DMS153 (cell line): ENCODE results near the gene GLDC.
"Not testable (repeated sequence)": the region's sequence is repeated elsewhere in the genome, so short reads cannot be mapped to it uniquely, and the experiment has no call there.

Experiments used
- DNase-seq: peaks from one replicate; lab custom pipeline; 2025; lab: John Stamatoyannopoulos, UW

GLDC gene

GRCh38 chr9:6664204-6664680 lies 18.7 kb upstream of the GLDC start:
- DNase-seq = no peak

DNA sequence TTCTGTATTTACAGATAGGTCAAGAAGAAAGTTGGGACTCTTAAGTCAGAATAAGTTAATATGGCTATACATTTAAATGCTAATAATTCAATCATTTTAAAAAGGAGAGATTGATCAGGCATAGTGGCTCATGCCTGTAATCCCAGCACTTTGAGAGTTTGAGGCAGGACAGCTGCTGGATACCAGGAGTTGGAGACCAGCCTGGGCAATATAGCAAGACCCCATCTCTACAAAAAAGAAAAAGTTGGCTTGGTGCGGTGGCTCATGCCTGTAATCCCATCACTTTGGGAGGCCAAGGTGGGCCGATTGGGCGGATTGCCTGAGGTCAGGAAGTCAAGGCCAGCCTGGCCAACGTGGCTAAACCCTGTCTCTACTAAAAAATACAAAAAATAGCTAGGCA lies 15.0 kb upstream of the GLDC start:
- DNase-seq = no peak

GRCh38 chr9:6658628-6659353 lies 13.3 kb upstream of the GLDC start:
- DNase-seq = no peak

DNA sequence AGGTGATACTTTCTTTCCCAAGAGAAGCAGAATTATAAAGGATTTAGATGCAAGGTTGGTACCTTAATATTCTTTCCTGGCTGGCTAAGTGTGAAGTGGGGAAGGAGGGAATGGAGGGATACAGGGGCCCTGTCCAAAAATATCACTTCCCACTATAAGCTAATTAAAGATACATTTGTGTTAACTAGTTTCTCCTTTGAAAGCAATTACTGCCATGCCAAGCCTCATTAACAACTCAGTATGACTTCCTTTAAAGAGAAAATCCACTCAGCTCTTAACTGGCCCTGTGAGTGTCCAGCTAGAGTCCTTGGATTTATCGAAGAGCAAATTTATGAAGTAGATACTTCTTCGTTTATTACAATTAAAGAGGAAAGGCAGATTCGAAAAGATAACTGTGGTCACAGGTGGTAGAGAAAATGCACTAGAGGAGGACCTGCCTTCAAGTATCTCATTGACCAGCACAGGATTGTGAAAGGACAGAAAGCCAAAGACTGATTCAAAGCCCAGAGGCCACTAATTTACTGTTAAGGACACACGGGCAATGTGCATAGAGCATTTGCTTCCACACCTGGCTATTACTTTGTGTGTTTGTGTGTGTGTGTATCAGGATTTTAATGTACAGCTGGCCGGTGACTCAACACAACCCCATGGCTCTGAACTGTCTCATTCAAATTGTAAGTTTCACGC lies 11.2 kb upstream of the GLDC start:
- no peak for DNase-seq

GRCh38 chr9:6655036-6655435 lies 9.5 kb upstream of the GLDC start:
- no peak for DNase-seq

DNA sequence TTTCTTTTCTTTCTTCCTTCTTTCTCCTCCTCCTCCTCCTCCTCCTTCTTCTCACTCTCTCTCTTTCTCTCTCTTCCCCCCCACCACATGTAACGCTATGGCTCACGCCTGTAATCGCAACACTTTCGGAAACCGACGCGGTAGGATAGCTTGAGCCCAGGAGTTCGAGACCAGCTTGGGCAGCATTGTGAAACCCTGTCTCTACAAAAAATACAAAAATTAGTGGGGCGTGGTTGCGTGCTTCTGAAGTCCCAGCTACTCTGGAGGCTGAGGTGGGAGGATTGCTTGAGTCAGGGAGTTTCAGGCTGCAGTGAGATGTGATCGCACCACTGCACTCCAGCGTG lies 736 bp upstream of the GLDC start:
- no peak for DNase-seq

DNA sequence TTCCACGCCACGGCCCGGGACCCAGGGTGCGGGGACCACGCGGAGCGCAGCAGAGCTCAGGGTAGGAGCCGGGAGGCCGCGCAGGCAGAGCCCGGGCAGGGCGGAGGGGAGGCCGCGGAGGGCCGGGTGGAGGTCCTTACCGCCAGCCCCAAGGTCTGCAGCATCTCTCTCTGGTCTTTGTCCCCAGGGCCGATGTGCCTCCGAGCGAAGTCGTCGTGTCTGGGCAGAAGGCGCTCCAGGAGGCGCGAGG lies 499 bp downstream of the GLDC start:
- not testable (repeated sequence) for DNase-seq

GRCh38 chr9:6644346-6645104 lies 1.0 kb downstream of the GLDC start:
- no peak for DNase-seq

DNA sequence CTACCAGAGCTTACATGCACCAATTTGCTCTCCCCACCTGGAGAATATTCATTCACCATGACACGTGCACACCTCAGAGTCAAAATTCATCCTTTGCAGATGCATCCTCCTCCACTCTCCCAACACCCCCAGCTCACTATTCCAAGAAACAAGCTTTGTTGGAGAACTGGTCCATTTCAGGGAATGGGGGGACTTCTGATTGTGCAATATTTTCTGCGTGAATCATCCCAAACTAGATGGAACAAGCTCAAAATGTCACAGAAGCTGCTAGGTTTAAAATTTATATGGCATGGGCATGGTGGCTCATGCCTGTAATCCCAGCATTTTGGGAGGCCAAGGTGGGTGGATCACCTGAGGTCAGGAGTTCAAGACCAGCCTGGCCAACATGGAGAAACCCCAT lies 3.6 kb downstream of the GLDC start:
- DNase-seq = no peak

GRCh38 chr9:6641561-6641960 lies 4.0 kb downstream of the GLDC start:
- DNase-seq = no peak

- no peak for DNase-seq
Observed at GRCh38 chr9:6641056-6641455, 4.5 kb downstream of the GLDC start.

DNA sequence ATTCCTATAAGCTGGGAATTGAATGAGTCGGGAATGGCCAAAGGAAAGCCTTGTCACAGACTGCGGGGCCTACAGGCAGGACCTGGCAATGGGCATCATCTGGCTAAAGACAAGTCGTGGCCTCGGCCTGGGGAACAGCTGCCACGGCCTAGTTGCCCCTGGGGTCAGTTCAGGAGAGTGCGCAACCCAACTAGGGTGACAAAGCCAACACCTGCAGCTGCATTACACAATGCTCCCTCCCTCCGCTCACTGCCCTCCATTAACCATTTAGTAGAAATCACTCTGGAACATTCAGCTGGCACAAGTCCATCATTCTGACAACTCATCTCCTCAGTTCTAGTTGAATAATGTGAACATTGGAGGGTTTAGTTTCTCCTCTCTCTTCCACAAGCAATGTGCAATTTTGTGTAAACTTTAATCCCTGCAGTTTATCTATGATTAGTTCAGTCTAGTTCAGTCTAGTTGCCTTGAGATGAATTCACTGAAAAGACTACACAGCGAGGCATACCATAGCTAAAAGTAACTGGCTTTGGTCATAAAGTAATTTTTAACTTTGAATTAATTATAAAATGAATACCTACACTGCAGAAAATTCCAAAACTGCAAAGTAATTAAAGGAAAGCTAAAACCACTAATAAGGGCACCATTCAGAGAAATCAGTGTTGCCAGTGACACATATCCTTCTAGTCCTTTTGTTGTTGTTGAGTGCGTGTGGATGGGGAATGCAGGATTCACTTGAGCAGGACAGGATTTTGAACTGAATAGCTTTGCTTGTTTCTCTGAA lies 5.1 kb downstream of the GLDC start:
- DNase-seq = no peak

GRCh38 chr9:6639622-6640021 lies 5.9 kb downstream of the GLDC start:
- DNase-seq = no peak

GRCh38 chr9:6634444-6634843 lies 11.1 kb downstream of the GLDC start:
- no peak for DNase-seq

DNA sequence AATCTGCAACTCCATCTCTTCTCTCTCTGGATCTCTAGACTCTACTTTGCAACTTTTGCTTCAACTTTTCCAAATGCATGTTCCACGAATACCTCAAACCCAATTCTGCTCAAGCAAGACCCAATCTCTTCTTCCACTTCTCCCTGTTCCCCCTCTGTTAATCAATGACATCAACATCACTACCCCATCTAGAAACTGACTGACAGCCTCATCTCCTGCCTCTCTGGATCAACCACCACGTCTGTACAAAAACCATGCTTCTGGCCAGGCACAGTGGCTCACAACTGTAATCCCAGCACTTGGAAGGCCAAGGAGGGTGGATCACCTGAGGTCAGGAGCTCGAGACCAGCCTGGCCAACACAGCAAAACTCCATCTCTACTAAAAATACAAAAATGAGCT lies 12.2 kb downstream of the GLDC start:
- DNase-seq = no peak

DNA sequence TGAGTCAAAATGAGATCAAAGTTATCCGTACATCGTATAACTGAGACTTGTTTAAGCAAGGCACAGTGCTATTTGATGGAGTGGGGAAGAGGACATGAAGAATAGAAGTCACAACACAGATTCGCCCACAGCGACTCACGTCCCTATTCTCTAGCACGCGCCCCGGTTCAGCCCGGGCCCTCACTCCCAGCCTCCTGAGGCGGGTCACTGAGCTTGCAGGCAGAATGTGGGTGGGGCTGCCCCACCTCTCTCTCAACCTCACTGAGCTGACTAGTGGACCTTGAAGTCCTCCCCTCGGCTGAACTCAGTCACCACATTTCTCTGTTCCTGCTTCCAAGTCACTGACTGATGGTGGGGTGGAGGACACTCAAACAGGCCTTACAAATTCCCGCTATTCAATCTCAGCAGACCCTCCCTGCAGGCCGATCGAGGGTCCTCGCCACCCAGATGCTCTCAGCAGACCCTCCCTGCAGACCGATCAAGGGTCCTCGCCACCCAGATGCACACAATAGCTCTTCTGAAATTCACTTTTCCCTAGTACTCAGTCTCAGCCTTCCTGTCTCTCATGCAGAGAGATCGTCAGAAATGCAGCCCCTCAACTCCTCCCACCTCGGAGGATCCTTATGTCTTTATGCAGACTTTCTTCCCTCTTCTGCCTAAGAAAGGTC lies 12.9 kb downstream of the GLDC start:
- DNase-seq = no peak

DNA sequence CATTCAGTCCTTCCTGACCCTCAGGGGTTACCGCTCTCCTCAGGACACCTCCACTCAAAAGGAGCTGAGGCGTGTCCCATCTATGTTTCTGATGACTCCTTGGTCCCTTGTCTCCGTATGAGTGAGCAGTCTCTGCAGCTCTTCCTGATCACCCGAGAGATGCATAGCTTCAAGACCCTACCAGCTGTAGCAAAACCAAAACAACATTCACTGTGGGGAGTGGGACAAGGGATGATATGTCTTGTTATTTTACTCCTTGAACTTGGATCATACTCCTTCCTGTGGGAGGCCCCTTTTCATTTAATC lies 14.4 kb downstream of the GLDC start:
- DNase-seq = no peak

GRCh38 chr9:6630502-6631206 lies 14.9 kb downstream of the GLDC start:
- DNase-seq = no peak

DNA sequence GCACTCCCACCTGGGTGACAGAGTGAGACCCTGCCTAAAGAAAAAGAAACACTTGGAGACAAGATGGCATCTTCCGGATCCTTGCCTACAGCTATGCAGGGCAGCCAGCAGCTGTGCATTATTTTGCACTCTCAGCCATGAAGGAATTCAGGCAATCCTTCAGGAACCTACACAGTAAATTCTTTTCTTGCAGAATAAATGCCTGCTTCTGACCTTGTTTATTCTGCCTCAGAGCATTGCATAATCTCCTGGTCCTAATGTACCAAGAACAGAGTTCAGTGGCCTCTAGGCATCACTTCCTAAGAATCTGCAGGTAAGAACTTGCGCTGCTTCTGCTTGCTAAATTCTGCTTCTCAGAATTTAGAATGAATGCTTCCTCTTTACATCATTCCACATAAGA lies 16.8 kb downstream of the GLDC start:
- DNase-seq = no peak

DNA sequence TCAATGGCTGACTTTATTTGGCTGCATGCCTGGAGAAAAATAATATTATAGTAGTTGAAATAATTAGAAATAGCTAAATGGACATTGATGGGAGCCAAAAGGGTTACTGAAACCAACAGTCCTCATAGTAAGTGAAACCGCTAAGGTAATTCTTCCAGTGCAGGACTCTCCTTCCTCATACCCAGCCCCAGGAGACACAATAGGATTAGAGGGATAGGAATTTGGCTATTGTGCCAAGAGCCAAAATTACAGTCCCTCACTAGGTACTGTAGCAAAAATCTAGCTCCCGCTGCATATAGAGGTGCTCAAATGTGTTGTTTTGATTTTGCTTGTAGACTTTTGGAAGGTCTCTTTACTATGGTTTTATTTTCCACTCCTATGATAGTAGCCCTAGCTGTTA lies 20.2 kb downstream of the GLDC start:
- DNase-seq = no peak

DNA sequence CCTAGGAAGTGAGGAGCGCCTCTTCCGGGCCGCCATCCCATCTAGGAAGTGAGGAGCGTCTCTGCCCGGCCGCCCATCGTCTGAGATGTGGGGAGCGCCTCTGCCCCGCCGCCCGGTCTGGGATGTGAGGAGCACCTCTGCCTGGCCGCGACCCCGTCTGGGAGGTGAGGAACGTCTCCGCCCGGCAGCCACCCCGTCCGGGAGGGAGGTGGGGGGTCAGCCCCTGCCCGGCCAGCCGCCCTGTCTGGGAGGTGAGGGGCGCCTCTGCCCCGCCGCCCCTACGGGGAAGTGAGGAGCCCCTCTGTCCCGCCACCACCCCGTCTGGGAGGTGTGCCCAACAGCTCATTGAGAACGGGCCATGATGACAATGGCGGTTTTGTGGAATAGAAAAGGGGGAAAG lies 22.7 kb downstream of the GLDC start:
- not testable (repeated sequence) for DNase-seq

GRCh38 chr9:6620796-6621195 lies 24.7 kb downstream of the GLDC start:
- DNase-seq = no peak
